Inflammatory macrophage treated with lipopolysaccharide for 1 hour (primary cell): ENCODE data around the gene SVOPL.
A peak's percentile ranks its signal among the peaks of the same experiment; 100 is the strongest.

Experiments
- DNase-seq, 2 donors: peaks; one replicate each; pipeline ENCODE4 v3.0.0-alpha.2; 2020 to 2022

SVOPL gene

DNA sequence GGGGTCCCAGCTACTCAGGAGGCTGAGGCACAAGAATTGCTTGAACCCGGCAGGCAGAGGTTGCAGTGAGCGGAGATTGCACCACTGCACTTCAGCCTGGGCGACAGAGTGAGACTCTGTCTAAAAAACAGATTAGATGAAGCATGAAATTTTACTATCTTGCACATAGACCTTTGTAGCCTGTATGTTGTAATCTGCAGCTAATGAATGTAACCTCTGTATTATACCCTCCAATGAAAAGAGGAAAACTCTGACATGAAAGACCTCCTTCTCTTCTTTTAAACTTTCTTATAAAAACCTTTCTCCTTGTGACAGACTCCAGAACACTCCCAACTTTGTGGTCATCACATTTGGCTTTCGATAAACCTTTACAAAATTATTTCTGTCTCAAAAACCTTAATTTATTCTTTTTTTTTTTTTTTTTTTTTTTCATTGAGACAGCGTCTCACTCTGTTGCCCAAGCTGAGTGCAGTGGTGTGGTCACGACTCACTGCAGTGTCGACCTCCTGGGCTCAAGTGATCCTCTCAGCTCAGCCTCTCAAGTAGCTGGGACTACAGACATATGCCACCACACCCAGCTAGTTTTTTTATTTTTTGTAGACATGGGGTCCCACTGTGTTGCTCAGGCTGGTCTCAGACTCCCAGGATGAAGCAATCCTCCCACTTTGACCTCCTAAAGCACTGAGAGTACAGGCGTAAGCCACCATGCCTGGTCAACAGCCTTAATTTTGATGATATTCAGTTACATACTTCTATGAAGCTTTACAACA lies 97.4 kb downstream of the SVOPL start:
- peak in 1 of 2 donors; percentile 6 for DNase-seq

DNA sequence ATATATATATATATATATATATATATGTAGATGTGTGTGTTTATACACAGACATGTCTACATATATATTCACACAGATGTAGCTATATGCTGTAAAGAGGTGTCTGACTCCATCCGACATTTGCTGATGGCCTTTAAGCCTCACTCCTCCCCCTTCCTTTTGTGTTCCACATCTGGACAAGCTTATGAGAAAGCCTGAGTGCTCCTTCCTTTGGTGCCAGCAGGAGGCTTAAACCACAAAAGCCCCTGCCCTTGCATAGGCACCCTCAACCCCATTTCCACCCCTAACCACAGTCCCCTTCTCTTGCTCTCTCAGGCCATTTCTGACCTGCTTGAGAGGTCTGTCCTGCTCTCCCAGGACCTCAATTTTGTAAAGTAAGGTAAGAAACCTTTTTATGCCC lies 98.7 kb downstream of the SVOPL start:
- DNase-seq, result no peak

DNA sequence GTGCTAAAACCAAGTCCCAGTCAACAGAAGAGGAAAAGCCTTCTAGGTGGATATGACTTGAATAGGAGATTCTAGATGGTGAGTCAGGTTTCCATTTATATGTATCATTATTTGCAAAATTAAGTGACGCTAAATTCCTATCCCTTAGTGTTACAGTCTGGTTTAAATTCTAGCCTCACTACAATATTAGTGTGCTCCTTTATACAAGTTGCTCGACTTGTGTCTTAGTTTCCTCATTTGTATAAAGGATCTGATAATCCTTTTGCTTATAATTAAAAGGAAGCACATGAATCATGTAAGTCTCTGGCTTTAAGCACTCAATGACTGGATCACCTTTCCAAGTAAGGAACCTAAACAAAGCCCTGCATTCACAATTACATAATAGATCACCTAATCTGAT lies 105.7 kb downstream of the SVOPL start:
- DNase-seq, result no peak

DNA sequence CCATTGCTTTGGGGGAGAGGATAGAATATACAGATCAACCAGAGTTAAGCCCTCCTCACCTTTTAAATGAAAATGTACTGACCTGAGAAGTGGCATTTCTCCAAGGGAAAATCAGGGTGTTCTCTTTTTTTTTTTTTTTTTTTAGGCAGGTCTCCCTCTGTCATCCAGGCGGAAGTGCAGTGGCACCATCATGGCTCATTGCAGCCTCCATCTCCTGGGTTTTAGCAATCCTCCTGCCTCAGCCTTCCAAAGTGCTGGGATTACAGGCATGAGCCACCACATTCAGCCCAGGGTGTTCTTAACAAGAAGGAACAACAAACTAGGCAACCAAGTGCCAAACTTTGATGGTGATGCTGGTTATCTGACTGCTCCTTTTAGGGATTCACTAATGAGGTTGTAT lies 111.0 kb downstream of the SVOPL start:
- no peak for DNase-seq

DNA sequence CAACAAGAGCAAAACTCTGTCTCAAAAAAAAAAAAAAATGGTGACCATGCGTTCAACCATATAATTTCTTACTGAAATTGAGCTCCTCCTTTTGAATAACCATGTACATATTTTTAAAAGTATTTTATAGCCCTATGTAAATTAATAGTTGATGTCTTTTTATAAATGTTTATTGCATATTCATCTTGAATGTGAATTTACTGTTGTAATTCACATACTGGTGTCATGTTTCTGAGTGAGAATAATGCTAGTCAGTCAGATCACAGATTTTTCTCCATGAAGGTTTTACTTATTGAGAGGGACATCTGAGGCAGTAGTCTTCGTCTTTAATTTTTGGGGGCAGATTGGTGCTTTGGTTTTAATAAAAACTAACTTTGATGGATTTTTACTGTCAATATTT lies 112.2 kb downstream of the SVOPL start:
- DNase-seq, result no peak

DNA sequence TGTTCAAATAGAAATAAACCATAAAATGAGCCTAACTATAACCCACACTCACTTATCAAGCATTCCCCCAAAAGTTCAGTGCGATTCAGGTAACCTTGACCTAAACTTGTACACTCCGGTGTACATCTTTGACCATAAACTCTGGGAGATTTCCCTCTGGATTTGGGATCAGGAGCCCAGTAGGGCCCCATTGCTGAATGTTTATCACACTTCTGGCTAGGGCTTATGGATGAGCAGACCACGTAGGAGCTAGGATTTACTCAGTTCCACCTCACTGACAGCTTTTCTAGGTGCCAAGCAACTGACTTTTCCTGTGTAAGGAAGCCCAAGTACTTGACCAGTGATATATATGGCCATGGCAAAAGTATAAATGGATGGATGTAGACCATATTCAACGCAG lies 113.7 kb downstream of the SVOPL start:
- DNase-seq, result no peak

DNA sequence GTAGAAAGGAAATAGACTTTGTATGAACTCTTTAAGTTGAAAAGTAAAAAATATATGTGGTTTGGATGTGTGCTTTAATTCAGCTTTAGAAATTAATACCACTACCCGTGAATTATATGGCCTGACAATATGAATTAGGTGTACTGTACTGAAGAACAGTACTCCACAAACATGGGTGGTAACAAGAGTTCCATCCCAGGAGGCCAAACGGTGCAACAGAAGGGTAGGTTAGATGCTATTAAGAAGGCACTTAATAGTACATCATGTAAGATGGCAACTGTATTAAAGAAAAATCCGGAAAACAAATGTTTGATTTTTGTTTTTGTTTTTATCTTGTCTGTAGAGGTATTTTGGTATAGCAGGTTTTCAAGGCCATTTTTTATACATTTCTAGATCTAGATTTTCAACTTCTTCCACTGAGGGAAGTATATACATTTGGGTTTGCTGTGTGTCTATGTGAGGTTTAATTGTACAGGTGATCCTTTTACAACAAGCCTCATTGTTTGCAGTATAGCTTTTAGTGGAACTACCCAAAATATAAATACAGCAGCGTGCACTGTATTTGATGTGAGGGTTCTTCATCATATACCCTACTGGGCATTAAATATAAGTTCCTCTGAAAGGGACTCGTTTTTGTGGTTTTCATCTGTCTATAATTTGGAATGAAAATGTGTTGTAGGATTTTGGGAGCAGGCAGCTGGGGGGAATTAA lies 115.7 kb downstream of the SVOPL start:
- no peak for DNase-seq

DNA sequence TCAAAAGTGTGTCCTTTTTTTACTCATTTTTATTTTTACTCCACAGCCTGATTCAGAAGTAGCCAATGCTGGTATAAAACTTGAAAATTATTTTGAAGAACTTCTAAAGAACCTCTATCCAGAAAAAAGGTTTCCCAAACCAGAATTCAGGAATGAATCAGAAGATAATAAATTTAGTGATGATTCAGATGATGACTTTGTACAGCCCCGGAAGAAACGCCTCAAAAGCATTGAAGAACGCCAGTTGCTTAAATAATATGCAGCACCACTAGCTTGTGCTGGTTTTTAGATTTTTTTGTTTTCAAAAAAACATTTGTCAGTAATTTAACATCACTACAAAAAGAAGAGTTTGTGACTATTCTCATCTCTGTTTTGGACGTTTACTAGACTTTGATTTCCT lies 116.5 kb downstream of the SVOPL start:
- DNase-seq, result no peak

DNA sequence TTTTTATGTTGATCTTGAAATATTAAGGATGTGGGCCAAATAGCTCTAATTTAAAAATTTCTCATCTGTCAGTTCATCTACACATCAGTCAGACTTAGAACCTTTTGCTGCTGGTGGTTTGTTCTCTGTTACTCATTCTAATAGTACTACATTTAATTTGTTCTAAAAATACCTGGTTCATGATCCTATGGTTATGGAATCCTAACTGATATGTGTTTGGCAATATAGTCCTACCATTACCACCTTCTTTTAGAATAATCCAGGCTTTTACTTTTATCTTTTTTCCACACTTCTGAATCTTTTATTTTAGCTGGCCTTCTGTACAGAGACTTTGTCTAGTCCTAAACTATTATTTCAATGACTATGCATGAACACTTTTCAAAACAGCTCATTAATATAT lies 116.9 kb downstream of the SVOPL start:
- DNase-seq, result no peak

DNA sequence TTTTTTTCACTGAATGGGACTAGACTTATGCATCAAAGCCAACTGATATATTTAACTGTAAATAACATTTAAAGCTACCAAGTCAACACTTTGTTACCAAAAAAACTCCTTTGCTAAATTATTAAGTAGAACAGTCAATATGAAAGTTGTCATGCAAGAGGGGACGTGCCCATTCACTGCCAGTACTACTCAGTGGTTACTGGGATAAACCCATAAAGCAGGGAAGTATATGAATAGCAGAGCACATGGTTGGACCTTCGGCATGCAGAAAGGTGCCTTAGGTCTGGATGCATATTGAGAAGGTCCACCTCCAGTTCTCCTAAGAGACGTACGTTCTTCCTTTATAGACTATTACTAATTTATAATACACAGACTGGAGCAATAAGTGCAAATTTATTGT lies 120.1 kb downstream of the SVOPL start:
- DNase-seq, result no peak

DNA sequence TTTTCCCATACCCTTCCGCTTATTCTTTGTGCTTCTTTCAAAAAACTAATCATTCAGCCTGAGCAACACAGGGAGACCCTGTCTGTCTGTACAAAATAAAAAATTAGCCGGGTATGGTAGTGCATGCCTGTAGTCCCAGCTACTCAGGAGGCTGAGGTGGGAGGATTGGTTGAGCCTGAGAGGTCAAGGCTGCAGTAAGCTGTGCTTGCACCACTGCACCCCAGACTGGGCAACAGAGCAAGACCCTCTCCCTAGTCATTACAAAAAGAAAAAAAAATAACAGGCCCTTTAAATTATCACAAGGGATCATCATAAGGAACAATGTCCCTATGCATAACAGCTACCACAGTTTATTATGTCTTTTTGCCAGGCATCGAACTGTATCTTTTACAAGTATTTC lies 121.5 kb downstream of the SVOPL start:
- no peak for DNase-seq

DNA sequence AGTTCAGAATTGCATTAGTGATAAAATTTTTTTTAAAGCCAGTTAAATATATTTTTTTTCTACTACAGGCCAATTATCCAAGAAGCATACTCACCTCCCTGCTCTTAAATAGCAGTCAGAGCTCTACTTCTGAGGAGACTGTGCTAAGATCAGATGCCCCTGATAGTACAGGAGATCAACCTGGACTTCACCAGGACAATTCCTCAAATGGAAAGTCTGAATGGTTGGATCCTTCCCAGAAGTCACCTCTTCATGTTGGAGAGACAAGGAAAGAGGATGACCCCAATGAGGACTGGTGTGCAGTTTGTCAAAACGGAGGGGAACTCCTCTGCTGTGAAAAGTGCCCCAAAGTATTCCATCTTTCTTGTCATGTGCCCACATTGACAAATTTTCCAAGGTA lies 122.0 kb downstream of the SVOPL start:
- no peak for DNase-seq

DNA sequence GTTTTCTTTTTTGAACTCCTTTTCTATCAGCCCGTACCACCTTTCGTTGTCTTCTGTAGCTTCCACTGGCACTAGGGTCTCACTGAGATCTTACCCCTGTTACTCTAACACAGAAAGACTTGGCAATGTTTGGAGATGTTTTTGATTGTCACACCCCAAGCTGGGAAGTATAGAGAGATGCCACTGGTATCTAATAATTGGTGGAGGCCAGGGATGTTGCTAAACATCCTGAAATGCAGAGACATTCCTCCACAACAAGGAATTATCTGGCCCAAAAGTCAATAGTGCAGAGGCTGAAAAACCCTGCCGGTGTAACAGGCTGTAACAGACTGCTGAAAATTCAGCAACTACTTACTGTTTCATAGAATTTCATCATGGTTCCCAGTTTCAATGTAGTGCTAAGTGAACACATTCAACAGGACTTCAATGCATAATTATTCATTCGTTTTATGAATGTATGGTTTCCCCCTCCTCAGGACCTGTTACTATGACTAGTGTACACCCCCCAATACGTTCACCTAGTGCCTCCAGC lies 125.2 kb downstream of the SVOPL start:
- no peak for DNase-seq

DNA sequence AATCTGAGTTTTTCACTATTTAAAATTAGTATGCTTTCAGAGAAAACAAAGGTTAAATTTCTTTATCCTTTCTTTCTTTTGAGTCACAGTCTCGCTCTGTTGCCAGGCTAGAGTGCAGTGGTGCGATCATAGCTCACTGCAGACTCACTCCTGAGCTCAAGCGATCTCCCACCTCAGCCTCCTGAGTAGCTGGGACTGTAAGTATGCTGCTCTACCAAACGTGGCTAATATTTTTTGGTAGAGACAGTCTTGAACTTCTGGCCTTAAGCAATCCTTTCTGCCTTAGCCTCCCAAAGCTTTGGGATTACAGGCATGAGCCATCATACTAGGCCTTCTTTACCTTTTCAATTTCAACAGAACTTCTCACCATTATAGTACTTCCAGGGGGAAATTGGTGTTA lies 127.4 kb downstream of the SVOPL start:
- DNase-seq, result no peak

DNA sequence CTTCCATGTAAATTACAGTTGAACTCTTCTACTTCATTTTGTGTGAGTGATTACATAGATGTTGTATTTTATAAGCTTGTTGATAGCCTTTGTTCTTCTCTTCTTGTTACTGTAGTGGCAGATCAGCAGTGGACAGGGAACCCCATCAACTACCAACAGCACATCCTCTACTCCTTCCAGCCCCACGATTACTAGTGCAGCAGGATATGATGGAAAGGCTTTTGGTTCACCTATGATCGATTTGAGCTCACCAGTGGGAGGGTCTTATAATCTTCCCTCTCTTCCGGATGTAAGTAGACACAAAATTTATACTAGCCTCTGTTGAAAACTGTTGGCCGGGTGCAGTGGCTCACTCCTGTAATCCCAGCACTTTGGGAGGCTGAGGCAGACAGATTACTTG lies 130.4 kb downstream of the SVOPL start:
- no peak for DNase-seq

DNA sequence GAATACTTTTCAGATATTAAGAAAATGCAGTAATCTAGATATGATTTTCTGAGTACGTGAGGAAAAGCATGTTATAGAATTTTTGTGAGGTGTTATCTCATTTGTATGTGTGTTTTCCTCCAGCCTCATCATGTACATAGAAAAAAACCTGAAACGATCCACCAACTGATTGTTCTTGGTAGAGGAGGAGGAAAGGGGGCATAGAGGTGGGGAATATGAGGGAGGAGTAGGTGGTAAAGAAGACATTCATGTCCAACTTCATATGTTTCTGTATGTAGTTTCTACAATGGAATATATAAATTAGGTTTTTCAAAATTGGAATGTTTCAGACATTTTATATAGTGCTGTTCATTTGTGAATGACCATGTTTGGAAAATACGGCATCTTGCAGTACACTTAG lies 131.7 kb downstream of the SVOPL start:
- DNase-seq, result no peak

DNA sequence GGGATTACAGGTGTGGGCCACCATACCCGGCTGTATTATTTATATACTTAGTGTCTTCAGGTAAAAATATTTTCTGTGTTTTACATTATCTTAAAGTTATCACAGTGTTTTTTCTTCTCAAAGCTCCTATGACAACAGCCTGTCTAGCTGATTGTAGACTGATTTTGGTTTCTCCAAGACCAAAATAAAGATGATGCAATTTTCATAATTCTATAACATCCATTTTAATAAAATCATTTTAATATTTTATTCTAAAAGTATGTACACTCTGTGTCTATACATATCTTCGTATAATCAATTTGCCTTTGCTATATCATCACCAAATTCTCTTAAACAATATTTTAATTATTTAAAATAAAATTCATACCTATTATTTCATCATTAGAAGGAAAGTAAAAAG lies 132.5 kb downstream of the SVOPL start:
- no peak for DNase-seq

DNA sequence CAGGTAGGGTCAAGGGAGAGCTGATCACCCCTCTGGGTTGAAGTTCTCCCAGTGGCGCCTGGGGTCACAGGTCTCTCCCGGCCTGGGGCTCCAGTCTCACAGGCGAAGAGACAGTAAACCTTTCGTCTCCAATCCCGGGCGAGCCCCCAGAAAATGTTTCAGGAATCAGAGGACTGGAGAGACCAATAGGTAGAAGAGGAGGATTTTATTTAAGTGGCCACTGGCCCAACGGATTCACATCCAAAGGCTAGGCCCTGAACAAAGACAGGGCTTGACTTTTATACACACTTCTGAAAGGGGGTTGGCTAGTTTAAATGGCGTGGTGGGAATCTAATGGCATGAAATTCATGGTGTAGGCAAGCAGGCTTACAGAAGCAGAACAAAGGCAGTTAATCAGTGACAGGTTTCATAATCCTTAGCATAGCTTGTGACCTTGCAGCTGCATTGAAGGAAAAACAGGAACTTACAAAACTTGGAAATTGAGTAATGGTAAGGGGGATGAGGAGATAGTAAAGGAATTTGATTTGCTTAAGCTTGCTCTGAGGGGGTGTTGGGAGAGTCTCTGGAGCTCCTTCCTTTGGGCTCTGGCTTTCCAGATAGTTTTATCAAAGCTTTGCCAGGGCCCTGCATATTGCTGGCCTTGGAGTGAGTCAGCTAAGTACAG lies 135.6 kb downstream of the SVOPL start:
- DNase-seq, result peak; percentile 81 to 87

DNA sequence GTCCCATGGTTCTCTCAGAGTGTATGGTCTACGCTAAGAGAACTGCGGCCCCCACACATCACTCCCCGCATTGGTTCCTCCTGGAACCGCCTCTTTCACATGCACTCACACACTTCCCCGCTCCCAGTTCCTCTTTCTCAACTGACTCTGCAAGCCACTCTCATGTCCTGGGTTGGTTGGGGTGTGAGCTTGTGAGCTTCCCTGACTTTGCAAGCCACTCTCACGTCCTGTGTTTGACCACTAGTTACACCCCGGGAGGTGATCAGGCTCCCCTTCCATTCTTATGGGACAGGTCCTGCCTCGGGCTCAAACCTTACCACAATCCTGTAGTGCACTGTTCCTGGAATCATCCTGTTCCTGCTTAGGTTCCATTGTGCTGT lies 136.1 kb downstream of the SVOPL start:
- peak; percentile 24 to 26 for DNase-seq

DNA sequence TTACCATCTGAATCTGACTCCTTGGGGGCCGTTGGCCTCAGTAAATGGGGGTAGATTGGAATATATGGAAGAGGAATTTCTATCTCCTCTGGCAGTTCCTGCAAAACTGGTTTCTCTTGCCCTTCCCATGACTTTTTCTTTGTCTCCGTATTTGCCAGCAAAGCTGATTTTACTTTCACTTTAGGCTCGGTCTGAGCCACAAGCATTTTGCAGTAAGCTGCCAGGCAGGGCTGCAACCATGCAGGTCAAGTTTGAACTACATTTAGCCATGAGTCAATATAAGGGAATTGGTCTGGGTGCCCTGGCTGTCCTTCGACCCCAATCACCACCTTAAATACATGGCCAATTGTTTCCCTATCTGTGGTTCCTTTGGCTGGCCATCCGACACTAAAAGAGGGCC lies 136.8 kb downstream of the SVOPL start:
- DNase-seq, result no peak

DNA sequence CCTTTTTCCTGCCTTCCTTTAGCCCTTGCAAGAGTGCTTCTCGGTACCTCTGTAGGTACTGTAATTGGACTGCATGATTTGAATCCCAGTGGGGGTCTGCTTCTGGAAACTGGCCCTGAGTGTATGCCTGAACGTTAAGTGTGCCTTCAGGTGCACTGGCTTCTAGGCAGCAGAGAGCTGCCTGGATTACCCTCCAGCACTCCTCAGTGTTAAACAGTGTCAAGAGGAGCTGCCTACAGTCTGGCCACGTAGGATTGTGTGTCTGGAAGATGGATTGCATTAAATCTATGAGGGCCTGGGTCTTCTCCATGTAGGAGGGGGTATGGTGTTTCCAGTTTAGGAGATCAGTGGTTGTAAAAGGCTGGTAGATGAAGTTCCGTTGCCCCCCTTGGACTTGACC lies 137.4 kb downstream of the SVOPL start:
- no peak for DNase-seq

DNA sequence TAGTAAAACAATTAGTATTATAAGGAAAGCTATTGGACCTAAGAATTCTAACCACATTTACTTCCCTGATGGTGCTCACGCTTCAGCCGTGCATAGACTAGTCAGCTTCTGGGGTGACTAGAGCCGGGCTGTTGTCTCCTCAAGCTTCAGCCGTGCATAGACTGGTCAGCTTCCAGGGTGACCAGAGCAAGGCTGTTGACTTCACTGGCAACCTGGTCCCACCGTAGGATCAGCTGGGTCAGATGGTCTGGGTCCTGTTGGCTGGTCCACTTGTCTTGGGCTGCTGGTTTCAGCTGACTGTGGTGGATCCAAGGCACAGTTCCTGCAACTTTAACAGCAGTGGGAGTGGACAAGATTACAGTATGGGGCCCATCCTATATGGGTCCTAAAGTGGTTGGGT lies 141.7 kb downstream of the SVOPL start:
- no peak for DNase-seq

DNA sequence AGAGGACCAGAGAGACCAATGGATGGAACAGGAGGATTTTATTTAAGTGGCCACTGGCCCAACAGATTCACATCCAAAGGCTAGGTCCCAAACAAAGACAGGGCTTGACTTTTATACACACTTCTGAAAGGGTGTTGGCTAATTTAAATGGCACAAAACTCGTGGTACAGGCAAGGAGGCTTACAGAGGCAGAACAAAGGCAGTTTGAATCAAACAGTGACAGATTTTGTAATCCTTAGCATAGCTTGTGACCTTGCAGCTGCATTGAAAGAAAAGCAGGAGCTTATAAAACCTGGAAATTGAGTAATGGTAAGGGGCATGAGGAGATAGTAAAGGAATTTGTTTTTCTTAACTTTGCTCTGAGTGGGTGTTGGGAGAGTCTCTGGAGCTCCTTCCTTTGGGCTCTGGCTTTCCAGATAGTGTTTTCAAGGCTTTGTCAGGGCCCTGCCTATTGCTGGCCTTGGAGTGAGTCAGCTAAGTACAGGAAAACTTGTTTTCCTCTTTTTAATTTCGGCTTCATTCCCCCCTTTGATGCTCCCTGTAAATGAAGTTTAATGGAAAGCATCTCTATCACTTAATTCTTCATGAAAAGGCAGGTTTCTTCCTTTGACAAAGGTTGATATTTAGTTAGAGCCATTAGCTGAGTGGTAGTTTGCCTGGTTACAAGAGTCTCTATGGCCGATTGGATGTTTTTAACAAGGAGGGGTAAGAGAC lies 144.2 kb downstream of the SVOPL start:
- DNase-seq, result no peak
